ENCODE data around the gene DNAJC11.
A peak's percentile ranks its signal among the peaks of the same experiment; 100 is the strongest.
"Not testable (repeated sequence)": the region's sequence is repeated elsewhere in the genome, so short reads cannot be mapped to it uniquely, and the experiment has no call there.

Gene DNAJC11

GRCh38 chr1:6646499-6647148 lies 55.0 kb downstream of the DNAJC11 start:
- DNase-seq, result no peak
- peak; percentile 68 to 81 for TF ChIP-seq CTCF (IDR thresholded peaks at IDR 0.05)

GRCh38 chr1:6645018-6645417 lies 56.6 kb downstream of the DNAJC11 start:
- no peaks in the 10 kb centered on the region for H3K4me1 ChIP-seq
- no peak for DNase-seq
- intact Hi-C loops (cut with DNase I; ENCODE audit: low total_unique reads), result loop anchor here (5.0 kb wide), 2 partner anchors 98 to 158 kb away; no protein-coding TSS in a partner anchor
- no peak overlapping the region for H3K4me3 ChIP-seq
- H3K36me3 ChIP-seq, result peaks cover 0 to 73% (median 54%) of the 10 kb centered on the region in 3 donors
- H3K27ac ChIP-seq, result no peak overlapping the region
- no peaks in the 10 kb centered on the region for H3K27me3 ChIP-seq
- H3K9me3 ChIP-seq, result no peaks in the 10 kb centered on the region
- TF ChIP-seq CTCF (IDR thresholded peaks at IDR 0.05), result no peak

More at GRCh38 chr1:6646499-6647148, 55.0 kb downstream of the DNAJC11 start:
- H3K36me3 ChIP-seq, result peaks cover 0 to 75% (median 50%) of the 10 kb centered on the region in 3 donors
- H3K4me3 ChIP-seq, result no peak overlapping the region
- H3K4me1 ChIP-seq, result no peaks in the 10 kb centered on the region
- no peaks in the 10 kb centered on the region for H3K27me3 ChIP-seq
- no peaks in the 10 kb centered on the region for H3K9me3 ChIP-seq
- H3K27ac ChIP-seq, result no peak overlapping the region
- intact Hi-C loops (cut with DNase I; ENCODE audit: low total_unique reads), result loop anchor here (5.0 kb wide), 2 partner anchors 99 to 159 kb away; no protein-coding TSS in a partner anchor

GRCh38 chr1:6640867-6641266 lies 60.7 kb downstream of the DNAJC11 start:
- H3K27me3 ChIP-seq; H3K4me3 ChIP-seq; DNase-seq; intact Hi-C loops (cut with DNase I; ENCODE audit: low total_unique reads); H3K9me3 ChIP-seq; H3K27ac ChIP-seq: not testable (repeated sequence)
- peaks cover 0 to 28% (median 6%) of the 10 kb centered on the region in 4 donors for H3K4me1 ChIP-seq
- peaks cover 8 to 88% (median 54%) of the 10 kb centered on the region in 3 donors for H3K36me3 ChIP-seq

- peaks cover 0 to 29% (median 6%) of the 10 kb centered on the region in 4 donors for H3K4me1 ChIP-seq
- no peaks in the 10 kb centered on the region for H3K9me3 ChIP-seq
- peak overlapping the region; percentile 10 to 11 for H3K4me3 ChIP-seq
- no peaks in the 10 kb centered on the region for H3K27me3 ChIP-seq
- peaks cover 26 to 88% (median 55%) of the 10 kb centered on the region in 3 donors for H3K36me3 ChIP-seq
- no peak for TF ChIP-seq CTCF (IDR thresholded peaks at IDR 0.05)
- H3K27ac ChIP-seq, result peak overlapping the region; percentile 72 to 80
- DNase-seq, result peak; percentile 95 to 98
- intact Hi-C loops (cut with DNase I; ENCODE audit: low total_unique reads), result loop anchor here (5.0 to 10.0 kb wide), 2 partner anchors 36 to 53 kb away; partner anchors contain the start of gene KLHL21
Observed at GRCh38 chr1:6638226-6638625, 63.4 kb downstream of the DNAJC11 start.

- Histone ChIP-seq H3K4me1 (peaks cover 0 to 29% (median 6%) of the 10 kb centered on the region in 4 donors), H3K36me3 (peaks cover 31 to 88% (median 56%) of the 10 kb centered on the region in 3 donors), H3K4me3 (peak overlapping the region; percentile 10 to 11), H3K9me3 (no peaks in the 10 kb centered on the region), H3K27me3 (no peaks in the 10 kb centered on the region), H3K27ac (peak overlapping the region; percentile 72 to 80)
- no peak for DNase-seq
- intact Hi-C loops (cut with DNase I; ENCODE audit: low total_unique reads), result loop anchor here (5.0 to 10.0 kb wide), 2 partner anchors 35 to 53 kb away; partner anchors contain the start of gene KLHL21
- TF ChIP-seq CTCF (IDR thresholded peaks at IDR 0.05), result no peak
Observed at GRCh38 chr1:6637770-6638169, 63.8 kb downstream of the DNAJC11 start.

- Histone ChIP-seq H3K4me1 (peaks cover 0 to 29% (median 6%) of the 10 kb centered on the region in 4 donors), H3K36me3 (peaks cover 40 to 88% (median 56%) of the 10 kb centered on the region in 3 donors), H3K27ac (peak overlapping the region; percentile 72 to 80)
- intact Hi-C loops (cut with DNase I; ENCODE audit: low total_unique reads), result loop anchor here (5.0 to 10.0 kb wide), 2 partner anchors 34 to 52 kb away; partner anchors contain the start of gene KLHL21
- H3K9me3 ChIP-seq, H3K27me3 ChIP-seq, DNase-seq, H3K4me3 ChIP-seq: not testable (repeated sequence)
Observed at GRCh38 chr1:6636778-6637177, 64.8 kb downstream of the DNAJC11 start.

Data from tibial artery (tissue), 4 donors.